HCT116 (cell line): Measurements from ENCODE around the gene PRSS21. TPM values are rescaled to one million over a fixed set of nuclear protein-coding genes. Genes with fewer than 3 reads are reported as not detected.

Source experiments
- ATAC-seq: fragments of 200-7000 bp; cut with Tn5 transposase; 2 replicates; pipeline ENCODE4 v1.9.1; 2020; ENCODE audit warnings: mild to moderate bottlenecking, moderate library complexity
- BruUV-seq: library from RNA; stranded (reverse); fragments of 400-500 nt; replicated peaks from 2 replicates; lab custom pipeline; 2021; lab: Mats Ljungman, UMichigan
- CTCF ChIA-PET: fragments of 300-600 bp; sonication (Branson Sonifier 250); formaldehyde crosslinking; loops from one replicate; lab custom pipeline; 2021; ENCODE audit warnings: antibody characterized with exemption; lab: Charles Lee
- POLR2A ChIA-PET: fragments of 300-600, 350-600 bp; sonication (Branson Sonifier 250); formaldehyde crosslinking; loops from one replicate; lab custom pipeline; 2021; ENCODE audit warnings: antibody characterized with exemption; lab: Charles Lee
- RAD21 ChIA-PET, 2 experiments: fragments of 300-600 bp; sonication (Branson Sonifier 250); formaldehyde crosslinking; loops; one replicate each; lab custom pipeline; 2023; ENCODE audit warnings: low total read pairs in 2 of 2; ENCODE audit not compliant: uncharacterized antibody in 2 of 2, unreplicated experiment in 2 of 2, low non-redundant PET in 1 of 2; lab: Charles Lee
- DNase-seq: peaks from one replicate; pipeline ENCODE4 v3.0.0-alpha.2; 2010; ENCODE audit warnings: low read depth, low spot score
- H2AFZ ChIP-seq: fragments of 200-600 bp; shearing (Covaris generic), sonication (generic); 2 replicates; pipeline ENCODE4 v1.6.1; 2017; ENCODE audit warnings: low read depth, mixed run types, mixed read lengths, antibody characterized with exemption, low read length; ENCODE audit not compliant: poor library complexity, severe bottlenecking
- H3K27ac ChIP-seq: 2 replicates; pipeline ENCODE4 v1.5.1; 2012; ENCODE audit warnings: low read depth, low read length
- H3K27me3 ChIP-seq: fragments of 200-600 bp; sonication (generic); 2 replicates; pipeline ENCODE4 v1.6.1; 2016; ENCODE audit warnings: mixed run types, low read length, mixed read lengths; ENCODE audit not compliant: insufficient read depth
- H3K36me3 ChIP-seq, 2 experiments: fragments of 200-500 bp in 1 of 2; fragments of 200-600 bp in 1 of 2; sonication (Bioruptor generic) in 1 of 2; sonication (generic) in 1 of 2; 2 replicates each; pipeline versions ENCODE4 v1.5.1 to v1.6.1; 2014 to 2016; ENCODE audit warnings: low read length in 2 of 2, inconsistent platforms in 1 of 2, mixed read lengths in 1 of 2, mixed run types in 1 of 2; ENCODE audit not compliant: insufficient read depth in 2 of 2, control insufficient read depth in 1 of 2
- H3K4me1 ChIP-seq, 2 experiments: fragments of 200-600 bp in 1 of 2; sonication (generic) in 1 of 2; 2 replicates each; pipeline versions ENCODE4 v1.5.1 to v1.6.1; 2012 to 2017; ENCODE audit warnings: low read length in 2 of 2, inconsistent platforms in 1 of 2, mild to moderate bottlenecking in 1 of 2, mixed read lengths in 1 of 2, mixed run types in 1 of 2, moderate library complexity in 1 of 2; ENCODE audit not compliant: insufficient read depth in 2 of 2, control insufficient read depth in 1 of 2
- H3K4me2 ChIP-seq: fragments of 200-600 bp; sonication (generic); 2 replicates; pipeline ENCODE4 v1.6.1; 2017; ENCODE audit warnings: mixed run types, low read length, mixed read lengths
- H3K4me3 ChIP-seq, 2 experiments: fragments of 200-600 bp in 1 of 2; sonication (generic) in 1 of 2; replicated peaks in 1 of 2; 2 replicates each; pipeline ENCODE4 v1.5.1; 2011 to 2016; ENCODE audit warnings: low read length in 2 of 2, control low read depth in 1 of 2, low read depth in 1 of 2, mild to moderate bottlenecking in 1 of 2, mixed read lengths in 1 of 2, mixed run types in 1 of 2
- H3K79me2 ChIP-seq: fragments of 200-600 bp; sonication (generic); 2 replicates; pipeline ENCODE4 v1.6.1; 2017; ENCODE audit warnings: mild to moderate bottlenecking, mixed run types, low read length, moderate library complexity, mixed read lengths; ENCODE audit not compliant: insufficient read depth
- H3K9ac ChIP-seq: fragments of 200-600 bp; sonication (generic); 2 replicates; pipeline ENCODE4 v1.6.1; 2016; ENCODE audit warnings: low read length, mixed read lengths
- H3K9me2 ChIP-seq: fragments of 200-600 bp; sonication (generic), shearing (Covaris generic); 2 replicates; pipeline ENCODE4 v1.6.1; 2017; ENCODE audit warnings: mixed run types, mild to moderate bottlenecking, moderate library complexity; ENCODE audit not compliant: insufficient read depth
- H3K9me3 ChIP-seq, 2 experiments: fragments of 200-500 bp in 1 of 2; fragments of 200-600 bp in 1 of 2; sonication (Bioruptor generic) in 1 of 2; sonication (generic) in 1 of 2; 2 replicates each; pipeline ENCODE4 v1.6.1; 2014 to 2017; ENCODE audit warnings: low read length in 2 of 2, mixed read lengths in 2 of 2, inconsistent platforms in 1 of 2, low read depth in 1 of 2, mild to moderate bottlenecking in 1 of 2, mixed run types in 1 of 2, moderate library complexity in 1 of 2; ENCODE audit not compliant: control insufficient read depth in 1 of 2, insufficient read depth in 1 of 2
- H4K20me1 ChIP-seq: fragments of 200-600 bp; sonication (generic), shearing (Covaris generic); 2 replicates; pipeline ENCODE4 v1.6.1; 2017; ENCODE audit warnings: mixed run types, mild to moderate bottlenecking, moderate library complexity; ENCODE audit not compliant: insufficient read depth
- CBX3 ChIP-seq: IDR thresholded peaks from 2 replicates; pipeline ENCODE4 v1.6.1; 2012; ENCODE audit warnings: low read depth
- CEBPB ChIP-seq: IDR thresholded peaks from 2 replicates; pipeline ENCODE4 v1.6.1; 2012; ENCODE audit warnings: low read depth
- EGR1 ChIP-seq: IDR thresholded peaks from 2 replicates; pipeline ENCODE4 v1.6.1; 2012; ENCODE audit warnings: low read depth
- ELF1 ChIP-seq: IDR thresholded peaks from 2 replicates; pipeline ENCODE4 v1.6.1; 2012; ENCODE audit warnings: low read depth, borderline replicate concordance
- EZH2 ChIP-seq: fragments of 200-600 bp; sonication (generic); IDR thresholded peaks from 2 replicates; pipeline ENCODE4 v1.6.1; 2017; ENCODE audit warnings: antibody characterized with exemption, mixed run types
- EZH2phosphoT487 ChIP-seq: fragments of 200-600 bp; IDR thresholded peaks from 2 replicates; pipeline ENCODE4 v1.6.1; 2018; ENCODE audit warnings: antibody characterized with exemption, borderline replicate concordance
- JUND ChIP-seq: IDR thresholded peaks from 2 replicates; pipeline ENCODE4 v1.6.1; 2012
- POLR2AphosphoS5 ChIP-seq: IDR thresholded peaks from 2 replicates; pipeline ENCODE4 v1.6.1; 2011; ENCODE audit warnings: mild to moderate bottlenecking, low read depth, low read length, moderate library complexity
- RAD21 ChIP-seq: IDR thresholded peaks from 2 replicates; pipeline ENCODE4 v1.6.1; 2012; ENCODE audit warnings: low read depth, mild to moderate bottlenecking
- SIN3A ChIP-seq: IDR thresholded peaks from 2 replicates; pipeline ENCODE4 v1.6.1; 2012; ENCODE audit warnings: low read depth
- SP1 ChIP-seq: IDR thresholded peaks from 2 replicates; pipeline ENCODE4 v1.6.1; 2012; ENCODE audit warnings: low read depth
- YY1 ChIP-seq: IDR thresholded peaks from 2 replicates; pipeline ENCODE4 v1.6.1; 2011; ENCODE audit warnings: low read length, low read depth, moderate library complexity, mild to moderate bottlenecking; ENCODE audit not compliant: insufficient replicate concordance; ENCODE audit errors: extremely low read depth
- ZFX ChIP-seq: fragments of 450-650 bp; IDR thresholded peaks from 2 replicates; pipeline ENCODE4 v1.6.1; 2017
- intact Hi-C: fragments of 100-400 bp; cut with micrococcal nuclease; formaldehyde crosslinking; loops from 2 replicates; pipeline ENCODE4 v1.10.0; 2022
- total RNA-seq: library from RNA; stranded (reverse); gene quantifications from one replicate; pipeline ENCODE4 v1.2.1, GENCODE V29; 2021; ENCODE audit not compliant: unreplicated experiment
- TF ChIP-seq, protein P1 (sequence below): IDR thresholded peaks from 2 replicates; pipeline ENCODE4 v1.6.1; 2012
- TF ChIP-seq, protein P2 (sequence below): IDR thresholded peaks from 2 replicates; pipeline ENCODE4 v1.6.1; 2012; ENCODE audit warnings: low read depth
- TF ChIP-seq, protein P3 (sequence below): IDR thresholded peaks from 2 replicates; pipeline ENCODE4 v1.6.1; 2011; ENCODE audit warnings: mild to moderate bottlenecking, low read length, moderate library complexity; ENCODE audit not compliant: insufficient replicate concordance; ENCODE audit errors: extremely low read depth

The PRSS21 gene
- total RNA-seq, 1 experiment from 2014 or later: 0.39 TPM

DNA sequence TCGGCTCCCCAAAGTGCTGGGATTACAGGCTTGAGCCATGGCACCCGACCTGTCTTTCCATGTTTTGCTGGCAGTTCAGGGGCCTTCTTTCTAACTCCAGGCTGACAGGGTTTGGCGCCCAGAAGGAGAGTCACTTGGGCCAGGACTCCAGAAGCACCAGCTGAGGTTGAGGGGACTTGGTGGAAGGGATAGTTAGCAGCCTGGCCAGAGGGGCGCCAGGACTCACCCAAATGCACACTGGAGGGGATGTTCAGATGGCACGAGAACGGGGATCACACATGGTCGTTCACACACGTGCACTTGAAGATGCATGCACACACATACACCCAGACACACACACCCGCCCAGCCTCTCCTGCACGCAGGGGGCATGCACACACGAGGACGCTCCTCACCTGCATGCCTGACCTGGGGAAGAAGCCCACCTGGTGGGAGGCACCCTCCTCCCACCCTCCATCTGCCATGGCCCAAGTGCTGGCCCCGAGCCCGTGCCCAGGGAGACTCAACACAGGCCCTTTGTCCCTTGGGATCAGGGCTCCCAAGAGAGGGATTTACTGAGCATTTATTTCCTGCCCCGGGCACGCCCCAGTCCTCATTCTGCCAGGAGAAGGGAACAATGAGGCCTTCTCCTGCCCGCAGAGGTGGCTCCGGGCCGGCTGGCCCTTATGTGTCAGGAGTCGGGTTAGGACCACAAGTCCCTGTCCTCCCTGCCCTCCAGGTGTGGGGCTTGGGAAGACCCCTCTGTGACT lies 2.3 kb upstream of the PRSS21 start (continued):
- TF ChIP-seq EZH2 (no peak), EGR1 (no peak), SIN3A (no peak), JUND (no peak), POLR2AphosphoS5 (no peak)

DNA sequence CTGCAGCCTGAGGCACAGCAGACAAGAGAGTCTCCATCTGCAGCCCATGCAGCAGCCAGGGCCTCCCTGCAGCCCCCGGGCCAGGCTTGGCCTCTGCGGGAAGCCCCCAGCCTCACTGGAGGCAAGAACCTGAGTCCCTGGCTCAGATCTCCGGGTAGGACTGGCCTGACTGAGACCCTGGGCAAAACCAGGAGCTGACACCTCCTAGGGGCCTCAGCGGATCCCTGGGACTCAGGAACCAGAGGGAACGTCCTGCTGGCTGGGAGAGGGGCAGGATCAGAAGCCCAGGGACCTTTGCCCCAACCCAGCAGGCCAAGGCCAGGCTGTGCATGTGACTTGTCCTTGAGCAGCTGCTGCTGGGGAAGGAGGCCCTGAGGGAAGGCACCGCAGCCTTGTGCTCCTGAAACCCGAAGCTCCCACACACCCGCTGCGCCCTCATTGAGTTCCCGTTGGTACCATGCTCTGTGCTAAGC lies 1.7 kb upstream of the PRSS21 start:
- no peaks in the 10 kb centered on the region for H3K9me3 ChIP-seq
- no peak overlapping the region for H3K4me2 ChIP-seq
- no peak overlapping the region for H3K4me3 ChIP-seq
- TF ChIP-seq CEBPB (no peak), EGR1 (no peak), ZFX (no peak), RAD21 (no peak), EZH2phosphoT487 (no peak), JUND (no peak), ELF1 (no peak), CBX3 (no peak), POLR2AphosphoS5 (no peak), YY1 (no peak), SP1 (no peak), EZH2 (no peak)
- TF ChIP-seq, protein P1, sequence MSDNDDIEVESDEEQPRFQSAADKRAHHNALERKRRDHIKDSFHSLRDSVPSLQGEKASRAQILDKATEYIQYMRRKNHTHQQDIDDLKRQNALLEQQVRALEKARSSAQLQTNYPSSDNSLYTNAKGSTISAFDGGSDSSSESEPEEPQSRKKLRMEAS: no peak
- TF ChIP-seq, protein P2, sequence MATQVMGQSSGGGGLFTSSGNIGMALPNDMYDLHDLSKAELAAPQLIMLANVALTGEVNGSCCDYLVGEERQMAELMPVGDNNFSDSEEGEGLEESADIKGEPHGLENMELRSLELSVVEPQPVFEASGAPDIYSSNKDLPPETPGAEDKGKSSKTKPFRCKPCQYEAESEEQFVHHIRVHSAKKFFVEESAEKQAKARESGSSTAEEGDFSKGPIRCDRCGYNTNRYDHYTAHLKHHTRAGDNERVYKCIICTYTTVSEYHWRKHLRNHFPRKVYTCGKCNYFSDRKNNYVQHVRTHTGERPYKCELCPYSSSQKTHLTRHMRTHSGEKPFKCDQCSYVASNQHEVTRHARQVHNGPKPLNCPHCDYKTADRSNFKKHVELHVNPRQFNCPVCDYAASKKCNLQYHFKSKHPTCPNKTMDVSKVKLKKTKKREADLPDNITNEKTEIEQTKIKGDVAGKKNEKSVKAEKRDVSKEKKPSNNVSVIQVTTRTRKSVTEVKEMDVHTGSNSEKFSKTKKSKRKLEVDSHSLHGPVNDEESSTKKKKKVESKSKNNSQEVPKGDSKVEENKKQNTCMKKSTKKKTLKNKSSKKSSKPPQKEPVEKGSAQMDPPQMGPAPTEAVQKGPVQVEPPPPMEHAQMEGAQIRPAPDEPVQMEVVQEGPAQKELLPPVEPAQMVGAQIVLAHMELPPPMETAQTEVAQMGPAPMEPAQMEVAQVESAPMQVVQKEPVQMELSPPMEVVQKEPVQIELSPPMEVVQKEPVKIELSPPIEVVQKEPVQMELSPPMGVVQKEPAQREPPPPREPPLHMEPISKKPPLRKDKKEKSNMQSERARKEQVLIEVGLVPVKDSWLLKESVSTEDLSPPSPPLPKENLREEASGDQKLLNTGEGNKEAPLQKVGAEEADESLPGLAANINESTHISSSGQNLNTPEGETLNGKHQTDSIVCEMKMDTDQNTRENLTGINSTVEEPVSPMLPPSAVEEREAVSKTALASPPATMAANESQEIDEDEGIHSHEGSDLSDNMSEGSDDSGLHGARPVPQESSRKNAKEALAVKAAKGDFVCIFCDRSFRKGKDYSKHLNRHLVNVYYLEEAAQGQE: no peak
- TF ChIP-seq, protein P3, sequence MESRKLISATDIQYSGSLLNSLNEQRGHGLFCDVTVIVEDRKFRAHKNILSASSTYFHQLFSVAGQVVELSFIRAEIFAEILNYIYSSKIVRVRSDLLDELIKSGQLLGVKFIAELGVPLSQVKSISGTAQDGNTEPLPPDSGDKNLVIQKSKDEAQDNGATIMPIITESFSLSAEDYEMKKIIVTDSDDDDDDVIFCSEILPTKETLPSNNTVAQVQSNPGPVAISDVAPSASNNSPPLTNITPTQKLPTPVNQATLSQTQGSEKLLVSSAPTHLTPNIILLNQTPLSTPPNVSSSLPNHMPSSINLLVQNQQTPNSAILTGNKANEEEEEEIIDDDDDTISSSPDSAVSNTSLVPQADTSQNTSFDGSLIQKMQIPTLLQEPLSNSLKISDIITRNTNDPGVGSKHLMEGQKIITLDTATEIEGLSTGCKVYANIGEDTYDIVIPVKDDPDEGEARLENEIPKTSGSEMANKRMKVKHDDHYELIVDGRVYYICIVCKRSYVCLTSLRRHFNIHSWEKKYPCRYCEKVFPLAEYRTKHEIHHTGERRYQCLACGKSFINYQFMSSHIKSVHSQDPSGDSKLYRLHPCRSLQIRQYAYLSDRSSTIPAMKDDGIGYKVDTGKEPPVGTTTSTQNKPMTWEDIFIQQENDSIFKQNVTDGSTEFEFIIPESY: no peak
- H2AFZ ChIP-seq: no peak overlapping the region
- H3K27me3 ChIP-seq: no peaks in the 10 kb centered on the region
- no peaks in the 10 kb centered on the region for H4K20me1 ChIP-seq
- no peaks in the 10 kb centered on the region for H3K79me2 ChIP-seq
- H3K9ac ChIP-seq: no peak overlapping the region
- no peak for ATAC-seq
- CTCF ChIA-PET: no interaction called here
- POLR2A ChIA-PET: no interaction called here
- intact Hi-C loops: no loop called here
- no peaks in the 10 kb centered on the region for H3K9me2 ChIP-seq
- BruUV-seq: no TSS peak
- no peak for DNase-seq
- no peaks in the 10 kb centered on the region for H3K36me3 ChIP-seq
- no peak overlapping the region for H3K27ac ChIP-seq
- H3K4me1 ChIP-seq: peaks cover 3 to 7% of the 10 kb centered on the region in 2 experiments; a peak in 1 of 4 replicates
- RAD21 ChIA-PET: no interaction called here
